H1 (cell line): ENCODE data around the gene MED29. TPM values are rescaled to one million over a fixed set of nuclear protein-coding genes. Genes with fewer than 3 reads are reported as not detected.

Source experiments
- CHD1 ChIP-seq: IDR thresholded peaks from 2 replicates; pipeline ENCODE4 v1.6.1; 2012; ENCODE audit warnings: low read depth, low read length, improper control_type of control experiment
- EGR1 ChIP-seq: IDR thresholded peaks from 2 replicates; pipeline ENCODE4 v1.6.1; 2011; ENCODE audit warnings: low read depth, low read length, borderline replicate concordance
- EZH2 ChIP-seq: fragments of 200-600 bp; sonication (generic); IDR thresholded peaks from 2 replicates; pipeline ENCODE4 v1.7.1; 2012; ENCODE audit warnings: low read depth, mild to moderate bottlenecking, moderate library complexity, low read length, inconsistent platforms; ENCODE audit not compliant: severe bottlenecking
- HDAC2 ChIP-seq, 2 experiments: fragments of 300-600 bp in 1 of 2; sonication (generic) in 1 of 2; IDR thresholded peaks; 2 replicates each; pipeline ENCODE4 v1.6.1; 2011 to 2012; ENCODE audit warnings: low read depth in 2 of 2, low read length in 2 of 2, mild to moderate bottlenecking in 2 of 2, moderate library complexity in 2 of 2, borderline replicate concordance in 1 of 2, inconsistent platforms in 1 of 2
- polyA plus RNA-seq, 7 experiments: library from polyadenylated mRNA; depleted of rRNA in 3 of 7; stranded (reverse) in 5 of 7; unstranded in 2 of 7; fragments of >200 nt in 5 of 7; fragments of 200-250 nt in 2 of 7; gene quantifications; 1 replicate in 5 of 7; 2 replicates in 1 of 7; 4 replicates in 1 of 7; pipeline versions ENCODE4 v1.2.1 to v1.2.3, GENCODE V29; 2011 to 2013; ENCODE audit warnings: missing spikeins in 2 of 7, mixed read lengths in 2 of 7
- total RNA-seq: library from RNA; stranded (reverse); fragmentation: NEBNext Ultra II Directional; extraction: Animal tissue kit (Norgen Biotek cat#: 25700); gene quantifications from 2 replicates; pipeline ENCODE4 v1.2.1, GENCODE V29; 2021
- TF ChIP-seq, protein P1 (sequence below): IDR thresholded peaks from 2 replicates; pipeline ENCODE4 v1.6.1; 2012; ENCODE audit warnings: low read length, inconsistent platforms

Gene MED29
- total and polyA plus RNA-seq, 2 of the 8 experiments (the other 6 are each of a cell fraction or from before 2014, with no cell fraction given) = 31.1 to 52.5 TPM

DNA sequence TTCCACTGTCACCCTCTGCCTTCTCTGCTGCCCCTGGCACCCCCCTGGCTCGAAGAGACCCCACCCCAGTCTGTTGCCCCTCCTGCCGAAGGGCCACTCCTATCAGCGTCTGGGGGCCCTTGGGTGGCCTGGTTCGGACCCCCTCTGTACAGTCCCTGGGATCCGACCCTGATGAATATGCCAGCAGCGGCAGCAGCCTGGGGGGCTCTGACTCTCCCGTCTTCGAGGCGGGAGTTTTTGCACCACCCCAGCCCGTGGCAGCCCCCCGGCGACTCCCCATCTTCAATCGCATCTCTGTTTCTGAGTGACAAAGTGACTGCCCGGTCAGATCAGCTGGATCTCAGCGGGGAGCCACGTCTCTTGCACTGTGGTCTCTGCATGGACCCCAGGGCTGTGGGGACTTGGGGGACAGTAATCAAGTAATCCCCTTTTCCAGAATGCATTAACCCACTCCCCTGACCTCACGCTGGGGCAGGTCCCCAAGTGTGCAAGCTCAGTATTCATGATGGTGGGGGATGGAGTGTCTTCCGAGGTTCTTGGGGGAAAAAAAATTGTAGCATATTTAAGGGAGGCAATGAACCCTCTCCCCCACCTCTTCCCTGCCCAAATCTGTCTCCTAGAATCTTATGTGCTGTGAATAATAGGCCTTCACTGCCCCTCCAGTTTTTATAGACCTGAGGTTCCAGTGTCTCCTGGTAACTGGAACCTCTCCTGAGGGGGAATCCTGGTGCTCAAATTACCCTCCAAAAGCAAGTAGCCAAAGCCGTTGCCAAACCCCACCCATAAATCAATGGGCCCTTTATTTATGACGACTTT is 17.4 kb downstream of the MED29 start (continued):
- TF ChIP-seq, protein P1, sequence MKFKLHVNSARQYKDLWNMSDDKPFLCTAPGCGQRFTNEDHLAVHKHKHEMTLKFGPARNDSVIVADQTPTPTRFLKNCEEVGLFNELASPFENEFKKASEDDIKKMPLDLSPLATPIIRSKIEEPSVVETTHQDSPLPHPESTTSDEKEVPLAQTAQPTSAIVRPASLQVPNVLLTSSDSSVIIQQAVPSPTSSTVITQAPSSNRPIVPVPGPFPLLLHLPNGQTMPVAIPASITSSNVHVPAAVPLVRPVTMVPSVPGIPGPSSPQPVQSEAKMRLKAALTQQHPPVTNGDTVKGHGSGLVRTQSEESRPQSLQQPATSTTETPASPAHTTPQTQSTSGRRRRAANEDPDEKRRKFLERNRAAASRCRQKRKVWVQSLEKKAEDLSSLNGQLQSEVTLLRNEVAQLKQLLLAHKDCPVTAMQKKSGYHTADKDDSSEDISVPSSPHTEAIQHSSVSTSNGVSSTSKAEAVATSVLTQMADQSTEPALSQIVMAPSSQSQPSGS = no peak
- TF ChIP-seq EZH2 = no peak
- TF ChIP-seq CHD1 = no peak
- no peak for TF ChIP-seq HDAC2 (IDR thresholded peaks at IDR 0.05; ENCODE audit: borderline replicate concordance in 1 of 2, low read depth in 2 of 2, low read length in 2 of 2)
- no peak for TF ChIP-seq EGR1
